Fibroblast of skin of scalp (primary cell): Measurements from ENCODE around the gene LRIG1.
A peak's percentile ranks its signal among the peaks of the same experiment; 100 is the strongest.

ENCODE experiments used
- DNase-seq: peaks from one replicate; pipeline ENCODE4 v3.0.0-alpha.2; 2013

LRIG1 gene

DNA sequence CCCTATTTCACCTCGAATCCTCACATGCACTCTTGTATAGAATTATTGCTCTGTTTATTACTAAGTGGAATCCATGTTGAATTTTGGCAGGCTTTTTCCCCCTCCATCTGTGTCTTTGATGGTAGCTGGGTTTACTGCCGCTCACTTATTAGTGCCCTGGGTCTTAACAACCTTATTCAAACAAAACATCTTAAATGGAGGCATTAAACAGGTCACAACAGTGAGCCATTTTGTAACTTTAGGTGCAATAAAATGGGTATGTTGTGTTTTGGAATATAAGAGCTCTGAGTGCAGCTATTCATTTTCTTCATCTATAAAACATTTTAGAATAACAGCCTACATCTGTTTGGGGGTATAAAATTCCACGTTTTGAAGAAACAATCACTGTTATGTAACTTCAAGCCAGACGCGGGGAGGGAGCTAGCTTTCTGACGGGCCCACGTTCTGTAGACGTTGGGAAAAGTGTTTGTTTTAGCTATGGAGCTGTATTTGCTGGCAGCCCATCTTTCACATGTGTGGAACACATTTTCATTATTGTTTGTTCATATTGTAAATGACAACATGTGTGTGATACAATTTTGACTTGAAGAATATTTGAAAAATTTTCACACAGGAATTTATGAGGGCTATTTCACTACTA lies 158.0 kb downstream of the LRIG1 start:
- no peak for DNase-seq

DNA sequence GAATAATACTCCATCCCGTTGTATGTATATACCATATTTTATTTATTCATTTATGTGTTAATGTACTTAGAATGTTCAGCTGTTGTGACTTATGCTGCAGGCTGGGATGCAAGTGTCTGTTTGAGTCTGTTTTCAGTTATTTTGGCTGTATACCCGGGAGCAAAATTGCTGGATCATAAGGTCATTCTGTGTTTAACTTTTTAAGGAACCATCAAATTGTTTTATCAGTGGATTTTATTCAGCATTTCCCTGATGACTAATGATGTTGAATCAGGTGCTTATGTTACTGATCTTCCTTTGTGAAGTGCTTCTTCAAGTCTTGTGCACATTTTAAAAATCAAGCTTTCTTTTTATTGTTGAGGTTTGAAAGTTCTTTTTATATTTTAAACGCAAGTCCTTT lies 161.9 kb downstream of the LRIG1 start:
- no peak for DNase-seq

DNA sequence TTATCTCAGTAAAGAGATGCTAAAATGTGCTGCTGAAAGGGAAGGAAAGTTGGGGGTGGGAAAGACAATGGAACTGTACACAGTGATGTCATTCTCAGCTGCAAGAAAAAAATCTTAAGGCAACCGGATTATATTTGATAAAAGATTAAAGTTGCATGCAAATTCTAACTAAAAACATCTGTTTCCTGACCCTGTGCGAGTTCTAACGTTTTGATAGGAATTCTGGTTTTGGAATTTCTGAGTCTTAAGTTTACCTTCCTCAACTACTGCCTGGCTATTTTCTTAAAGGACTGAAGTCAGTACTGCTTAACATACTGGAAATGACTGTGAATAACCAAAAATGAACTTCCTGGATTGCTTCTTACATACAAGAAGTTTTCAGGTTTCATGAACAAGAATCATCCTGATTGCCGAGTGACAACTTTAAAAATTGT lies 164.5 kb downstream of the LRIG1 start:
- peak; percentile 65 for DNase-seq

DNA sequence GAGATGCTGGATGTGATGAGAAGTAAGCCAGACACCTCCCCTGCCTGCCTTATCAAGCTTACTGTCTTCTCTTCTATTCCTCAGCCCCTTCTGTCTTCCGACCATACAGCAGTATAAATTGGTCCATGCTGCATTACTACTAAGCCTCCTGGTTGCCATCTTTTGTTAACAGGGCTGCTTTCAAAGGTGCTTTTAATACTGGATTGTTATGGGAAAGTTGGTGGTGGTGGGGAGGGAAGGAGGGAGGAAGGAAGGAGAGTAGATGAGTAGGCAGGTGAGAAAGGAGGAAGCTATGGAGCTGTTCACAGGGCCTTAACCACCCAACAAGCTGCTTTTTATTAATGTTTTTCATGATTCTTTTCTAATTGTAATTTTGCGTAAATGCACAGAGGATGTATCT lies 165.2 kb downstream of the LRIG1 start:
- DNase-seq = no peak
